ENCODE data around the gene M1AP.

M1AP gene

GRCh38 chr2:74525717-74526648 lies 122.1 kb downstream of the M1AP start, which contains the start of gene DQX1:
Gene DQX1 (minus strand): TSS chr2:74526231. CDS start chr2:74525729, 502 bp downstream.
- Histone ChIP-seq H3K4me1 (ENCODE audit: insufficient read depth, low read length) (peaks cover 27% of the 10 kb centered on the region), H3K4me3 (ENCODE audit: low read depth in 1 of 2, low read length in 2 of 2) (no peak within 1 kb of the TSS), H3K9ac (ENCODE audit: low read depth, low read length) (no peak within 1 kb of the TSS), H3K4me2 (ENCODE audit: insufficient read depth, low read length) (peak within 1 kb of the TSS; percentile 87; the same call in 1 of the 2 replicates), H2AFZ (ENCODE audit: low read depth, low read length) (no peak within 1 kb of the TSS), H3K36me3 (ENCODE audit: insufficient read depth, low read length) (peaks cover 41% of the 10 kb centered on the region), H3K9me3 (ENCODE audit: insufficient read depth, low read length, severe bottlenecking) (no peaks in the 10 kb centered on the region), H3K79me2 (ENCODE audit: insufficient read depth, low read length) (peaks cover 35% of the 10 kb centered on the region), H3K27ac (ENCODE audit: low read length) (no peak within 1 kb of the TSS), H4K20me1 (ENCODE audit: insufficient read depth, low read length) (peaks cover 15% of the 10 kb centered on the region; the same call in 1 of the 2 replicates), H3K27me3 (ENCODE audit: insufficient read depth, low read length, poor library complexity) (no peaks in the 10 kb centered on the region)
- ATAC-seq (ENCODE audit: insufficient read depth, low read depth) (no peak), DNase-seq (peak; percentile 31)
- TF ChIP-seq EZH2 (IDR thresholded peaks at IDR 0.05; ENCODE audit: borderline replicate concordance, low read depth, low read length, severe bottlenecking) = no peak
- TF ChIP-seq, protein P1, sequence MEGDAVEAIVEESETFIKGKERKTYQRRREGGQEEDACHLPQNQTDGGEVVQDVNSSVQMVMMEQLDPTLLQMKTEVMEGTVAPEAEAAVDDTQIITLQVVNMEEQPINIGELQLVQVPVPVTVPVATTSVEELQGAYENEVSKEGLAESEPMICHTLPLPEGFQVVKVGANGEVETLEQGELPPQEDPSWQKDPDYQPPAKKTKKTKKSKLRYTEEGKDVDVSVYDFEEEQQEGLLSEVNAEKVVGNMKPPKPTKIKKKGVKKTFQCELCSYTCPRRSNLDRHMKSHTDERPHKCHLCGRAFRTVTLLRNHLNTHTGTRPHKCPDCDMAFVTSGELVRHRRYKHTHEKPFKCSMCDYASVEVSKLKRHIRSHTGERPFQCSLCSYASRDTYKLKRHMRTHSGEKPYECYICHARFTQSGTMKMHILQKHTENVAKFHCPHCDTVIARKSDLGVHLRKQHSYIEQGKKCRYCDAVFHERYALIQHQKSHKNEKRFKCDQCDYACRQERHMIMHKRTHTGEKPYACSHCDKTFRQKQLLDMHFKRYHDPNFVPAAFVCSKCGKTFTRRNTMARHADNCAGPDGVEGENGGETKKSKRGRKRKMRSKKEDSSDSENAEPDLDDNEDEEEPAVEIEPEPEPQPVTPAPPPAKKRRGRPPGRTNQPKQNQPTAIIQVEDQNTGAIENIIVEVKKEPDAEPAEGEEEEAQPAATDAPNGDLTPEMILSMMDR (IDR thresholded peaks at IDR 0.05; ENCODE audit: borderline replicate concordance, extremely low read depth, low read length, poor library complexity, severe bottlenecking) = no peak

DNA sequence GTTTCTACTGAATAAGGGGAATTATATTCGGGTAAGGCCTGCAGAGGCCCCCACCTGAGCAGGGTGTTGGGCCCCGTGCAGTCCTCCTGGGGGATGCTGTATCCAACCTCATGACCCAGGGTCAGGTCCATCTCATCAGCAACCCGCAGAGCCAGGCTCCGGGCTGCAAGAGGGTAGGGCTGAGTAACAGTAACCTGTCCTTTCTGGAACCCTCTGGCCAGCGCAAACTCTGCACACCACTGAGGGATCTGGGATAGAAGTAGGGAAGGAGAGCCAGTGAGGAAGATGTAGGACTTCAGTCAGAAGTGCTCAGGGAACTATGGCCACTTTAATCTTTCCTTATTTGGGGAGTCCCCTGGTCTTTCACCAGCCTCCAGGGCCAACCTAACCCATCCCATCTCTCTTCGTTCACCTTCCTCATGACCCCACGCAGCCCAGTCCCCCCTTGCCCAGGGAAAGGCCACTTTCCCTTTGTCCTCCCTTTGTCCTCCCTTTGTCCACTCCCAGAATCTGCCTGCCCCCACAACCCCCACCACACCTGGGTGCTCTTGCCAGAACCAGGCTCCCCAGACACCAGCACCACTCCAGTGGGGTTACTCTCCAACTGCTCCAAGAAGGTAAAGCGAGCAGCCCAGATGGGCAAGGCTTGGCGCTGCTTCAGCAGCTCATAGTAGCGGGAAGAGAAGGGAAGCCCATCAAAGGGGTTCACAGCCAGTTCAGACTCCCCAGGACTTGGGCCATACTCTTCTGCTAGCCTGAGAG lies 123.0 kb downstream of the M1AP start:
- TF ChIP-seq, protein P1 (IDR thresholded peaks at IDR 0.05; ENCODE audit: borderline replicate concordance, extremely low read depth, low read length, poor library complexity, severe bottlenecking) = no peak
- TF ChIP-seq EZH2 (IDR thresholded peaks at IDR 0.05; ENCODE audit: borderline replicate concordance, low read depth, low read length, severe bottlenecking) = no peak
- Histone ChIP-seq H3K27me3 (ENCODE audit: insufficient read depth, low read length, poor library complexity) (no peaks in the 10 kb centered on the region), H3K79me2 (ENCODE audit: insufficient read depth, low read length) (peaks cover 26% of the 10 kb centered on the region), H3K36me3 (ENCODE audit: insufficient read depth, low read length) (peaks cover 37% of the 10 kb centered on the region), H3K27ac (ENCODE audit: low read length) (no peak overlapping the region), H3K9me3 (ENCODE audit: insufficient read depth, low read length, severe bottlenecking) (no peaks in the 10 kb centered on the region), H3K9ac (ENCODE audit: low read depth, low read length) (no peak overlapping the region), H2AFZ (ENCODE audit: low read depth, low read length) (no peak overlapping the region), H4K20me1 (ENCODE audit: insufficient read depth, low read length) (peaks cover 15% of the 10 kb centered on the region; the same call in 1 of the 2 replicates), H3K4me2 (ENCODE audit: insufficient read depth, low read length) (no peak overlapping the region), H3K4me1 (ENCODE audit: insufficient read depth, low read length) (peaks cover 20% of the 10 kb centered on the region), H3K4me3 (ENCODE audit: low read depth in 1 of 2, low read length in 2 of 2) (no peak overlapping the region)
- DNase-seq (no peak), ATAC-seq (ENCODE audit: insufficient read depth, low read depth) (no peak)

GRCh38 chr2:74524005-74524404 lies 124.1 kb downstream of the M1AP start:
- H3K9ac ChIP-seq (ENCODE audit: low read depth, low read length) = no peak overlapping the region
- H3K36me3 ChIP-seq (ENCODE audit: insufficient read depth, low read length) = peaks cover 35% of the 10 kb centered on the region
- DNase-seq (no peak), ATAC-seq (ENCODE audit: insufficient read depth, low read depth) (no peak)
- TF ChIP-seq EZH2 (IDR thresholded peaks at IDR 0.05; ENCODE audit: borderline replicate concordance, low read depth, low read length, severe bottlenecking) = no peak
- TF ChIP-seq, protein P1 (IDR thresholded peaks at IDR 0.05; ENCODE audit: borderline replicate concordance, extremely low read depth, low read length, poor library complexity, severe bottlenecking) = no peak
- H3K79me2 ChIP-seq (ENCODE audit: insufficient read depth, low read length) = peaks cover 15% of the 10 kb centered on the region
- H3K9me3 ChIP-seq (ENCODE audit: insufficient read depth, low read length, severe bottlenecking) = no peaks in the 10 kb centered on the region
- no peak overlapping the region for H3K4me2 ChIP-seq (ENCODE audit: insufficient read depth, low read length)
- peaks cover 3% of the 10 kb centered on the region for H3K27me3 ChIP-seq (ENCODE audit: insufficient read depth, low read length, poor library complexity)
- no peak overlapping the region for H3K4me3 ChIP-seq (ENCODE audit: low read depth in 1 of 2, low read length in 2 of 2)
- H4K20me1 ChIP-seq (ENCODE audit: insufficient read depth, low read length) = peaks cover 15% of the 10 kb centered on the region; the same call in 1 of the 2 replicates
- no peak overlapping the region for H2AFZ ChIP-seq (ENCODE audit: low read depth, low read length)
- H3K4me1 ChIP-seq (ENCODE audit: insufficient read depth, low read length) = peaks cover 20% of the 10 kb centered on the region
- no peak overlapping the region for H3K27ac ChIP-seq (ENCODE audit: low read length)

All from DND-41 (cell line).